ENCODE measurements around the gene HPCAL1. TPM values are rescaled to one million over a fixed set of nuclear protein-coding genes. Genes with fewer than 3 reads are reported as not detected.

HPCAL1 gene
- total and polyA plus RNA-seq, 4 donors: 122 to 147 (median 136) TPM

GRCh38 chr2:10476723-10477442, 174.2 kb downstream of the HPCAL1 start:
- 91 to 92% methylated on average over 12 of the region's 12 CpGs for WGBS, 2 donors
- H3K27me3 ChIP-seq (ENCODE audit: control insufficient read depth in 3 of 3, insufficient read depth in 3 of 3, low read length in 2 of 3): no peaks in the 10 kb centered on the region
- DNase-seq (no peak), ATAC-seq (ENCODE audit: insufficient read depth, low FRiP score) (no peak)
- no peaks in the 10 kb centered on the region for H3K9me3 ChIP-seq (ENCODE audit: control insufficient read depth in 4 of 4, insufficient read depth in 3 of 4, low read length in 3 of 4)
- no peak overlapping the region for H3K27ac ChIP-seq (ENCODE audit: low read depth in 1 of 2, low read length in 1 of 2)
- no peak overlapping the region for H3K4me3 ChIP-seq
- no peaks in the 10 kb centered on the region for H3K36me3 ChIP-seq (ENCODE audit: control insufficient read depth in 4 of 4, insufficient read depth in 4 of 4, low read length in 4 of 4)
- no peak overlapping the region for H3K9ac ChIP-seq (ENCODE audit: insufficient read depth in 1 of 2, low read length in 2 of 2)
- no peaks in the 10 kb centered on the region for H3K4me1 ChIP-seq (ENCODE audit: control insufficient read depth in 5 of 5, insufficient read depth in 5 of 5, low read length in 5 of 5)
- no peak for TF ChIP-seq CTCF (IDR thresholded peaks at IDR 0.05; ENCODE audit: control extremely low read depth, extremely low read depth)

Small RNA genes within 50 kb of the gene (small RNA-seq; reads per million reads assigned to genes)
- gene RF00432 (ENCODE audit: low replicate concordance) (not detected), gene RN7SL66P (ENCODE audit: low replicate concordance) (not detected), gene SNORA80B (ENCODE audit: low replicate concordance) (4.2 reads per million, percentile 94 among the genes with 10 or more reads in this experiment)

Other genes with a start within 250 kb of the HPCAL1 start
- gene CYS1, start 222.5 kb upstream of the HPCAL1 start, total RNA-seq: 1 to 10 TPM; 1.0 to 5.1 TPM
- gene CYS1, start 222.5 kb upstream of the HPCAL1 start, polyA plus RNA-seq: 1 to 10 TPM in 1 of 2 donors, under 1 TPM in 1; 0.35 to 1.0 TPM
- 10 to 100 TPM in 1 of 2 donors, 1 to 10 TPM in 1; 4.8 to 15.6 TPM for gene RRM2, start 180.2 kb upstream of the HPCAL1 start, total RNA-seq
- gene RRM2, start 180.2 kb upstream of the HPCAL1 start, polyA plus RNA-seq: 1 to 10 TPM; 5.2 to 6.1 TPM
- gene ODC1, start 145.4 kb downstream of the HPCAL1 start, total RNA-seq: 100 to 1,000 TPM in 1 of 2 donors, 10 to 100 TPM in 1; 49.2 to 102 TPM
- 100 to 1,000 TPM in 1 of 2 donors, 10 to 100 TPM in 1; 32.5 to 115 TPM for gene ODC1, start 145.4 kb downstream of the HPCAL1 start, polyA plus RNA-seq